Loucy (cell line): Measurements from ENCODE around the gene ABCC9.

Experiments
- CTCF ChIP-seq: fragments of 200-600 bp; sonication (generic); conservative IDR thresholded peaks from 2 replicates; pipeline ENCODE4 v1.5.1; 2014; ENCODE audit warnings: mild to moderate bottlenecking, antibody characterized with exemption, low read length
- EZH2phosphoT487 ChIP-seq: fragments of 200-600 bp; IDR thresholded peaks from 2 replicates; pipeline ENCODE4 v1.6.1; 2018; ENCODE audit warnings: antibody characterized with exemption, mild to moderate bottlenecking, moderate library complexity, borderline replicate concordance

- no peak for TF ChIP-seq CTCF
- no peak for TF ChIP-seq EZH2phosphoT487
Measured at GRCh38 chr12:21851151-21851550, 90.1 kb downstream of the ABCC9 start.
